Measurements from ENCODE around the gene UBA52. TPM values are rescaled to one million over a fixed set of nuclear protein-coding genes. Genes with fewer than 3 reads are reported as not detected.

UBA52 gene
- total RNA-seq, 1 donor from 2014 or later = 586 TPM

GRCh38 chr19:18559685-18560084, 12.0 kb upstream of the UBA52 start:
- no peak for DNase-seq (ENCODE audit: low read depth)
- no peak for TF ChIP-seq CTCF (IDR thresholded peaks at IDR 0.05; ENCODE audit: insufficient read depth, low read length, severe bottlenecking)
- FAIRE-seq = no peak
- Histone ChIP-seq H3K4me3 (ENCODE audit: low read depth, low read length) (no peak overlapping the region), H3K36me3 (ENCODE audit: control insufficient read depth, insufficient read depth, low read length) (peaks cover 13% of the 10 kb centered on the region), H3K27me3 (ENCODE audit: control insufficient read depth, insufficient read depth, low read length) (no peaks in the 10 kb centered on the region)

- peaks cover 26% of the 10 kb centered on the region for H3K36me3 ChIP-seq (ENCODE audit: control insufficient read depth, insufficient read depth, low read length)
- H3K4me3 ChIP-seq (ENCODE audit: low read depth, low read length) = no peak overlapping the region
- FAIRE-seq (no peak), DNase-seq (ENCODE audit: low read depth) (no peak)
- TF ChIP-seq CTCF (IDR thresholded peaks at IDR 0.05; ENCODE audit: insufficient read depth, low read length, severe bottlenecking) = no peak
- H3K27me3 ChIP-seq (ENCODE audit: control insufficient read depth, insufficient read depth, low read length) = no peaks in the 10 kb centered on the region
These were observed 9.6 kb upstream of the UBA52 start for GRCh38 chr19:18562086-18562485.

- Histone ChIP-seq H3K36me3 (ENCODE audit: control insufficient read depth, insufficient read depth, low read length) (peaks cover 34% of the 10 kb centered on the region), H3K27me3 (ENCODE audit: control insufficient read depth, insufficient read depth, low read length) (no peaks in the 10 kb centered on the region), H3K4me3 (ENCODE audit: low read depth, low read length) (no peak overlapping the region)
- DNase-seq (ENCODE audit: low read depth) (no peak), FAIRE-seq (no peak)
- no peak for TF ChIP-seq CTCF (IDR thresholded peaks at IDR 0.05; ENCODE audit: insufficient read depth, low read length, severe bottlenecking)
These were observed 4.7 kb upstream of the UBA52 start for GRCh38 chr19:18566953-18567352.

- no peak for TF ChIP-seq CTCF (IDR thresholded peaks at IDR 0.05; ENCODE audit: insufficient read depth, low read length, severe bottlenecking)
- no peak for FAIRE-seq
- Histone ChIP-seq H3K27me3 (ENCODE audit: control insufficient read depth, insufficient read depth, low read length) (no peaks in the 10 kb centered on the region), H3K36me3 (ENCODE audit: control insufficient read depth, insufficient read depth, low read length) (peaks cover 32% of the 10 kb centered on the region), H3K4me3 (ENCODE audit: low read depth, low read length) (no peak overlapping the region)
- DNase-seq (ENCODE audit: low read depth) = no peak
These were observed 3.3 kb upstream of the UBA52 start for GRCh38 chr19:18568367-18568766.

GRCh38 chr19:18574691-18575291, 3.1 kb downstream of the UBA52 start:
- Histone ChIP-seq H3K4me3 (ENCODE audit: low read depth, low read length) (no peak overlapping the region), H3K36me3 (ENCODE audit: control insufficient read depth, insufficient read depth, low read length) (peaks cover 17% of the 10 kb centered on the region), H3K27me3 (ENCODE audit: control insufficient read depth, insufficient read depth, low read length) (no peaks in the 10 kb centered on the region)
- DNase-seq (ENCODE audit: low read depth) (no peak), FAIRE-seq (no peak)
- no peak for TF ChIP-seq CTCF (IDR thresholded peaks at IDR 0.05; ENCODE audit: insufficient read depth, low read length, severe bottlenecking)

GRCh38 chr19:18576383-18576782, 4.7 kb downstream of the UBA52 start:
- FAIRE-seq (no peak), DNase-seq (ENCODE audit: low read depth) (no peak)
- Histone ChIP-seq H3K36me3 (ENCODE audit: control insufficient read depth, insufficient read depth, low read length) (peaks cover 17% of the 10 kb centered on the region), H3K4me3 (ENCODE audit: low read depth, low read length) (no peak overlapping the region), H3K27me3 (ENCODE audit: control insufficient read depth, insufficient read depth, low read length) (no peaks in the 10 kb centered on the region)
- TF ChIP-seq CTCF (IDR thresholded peaks at IDR 0.05; ENCODE audit: insufficient read depth, low read length, severe bottlenecking) = no peak

Measured in bronchial epithelial cell (primary cell).